Inferior parietal cortex (tissue), 1 donor: ENCODE data around the gene CPEB2.

ENCODE experiments used
- DNase-seq: peaks from one replicate; pipeline ENCODE4 v3.0.0-alpha.2; 2016; ENCODE audit errors: extremely low spot score

The CPEB2 gene

DNA sequence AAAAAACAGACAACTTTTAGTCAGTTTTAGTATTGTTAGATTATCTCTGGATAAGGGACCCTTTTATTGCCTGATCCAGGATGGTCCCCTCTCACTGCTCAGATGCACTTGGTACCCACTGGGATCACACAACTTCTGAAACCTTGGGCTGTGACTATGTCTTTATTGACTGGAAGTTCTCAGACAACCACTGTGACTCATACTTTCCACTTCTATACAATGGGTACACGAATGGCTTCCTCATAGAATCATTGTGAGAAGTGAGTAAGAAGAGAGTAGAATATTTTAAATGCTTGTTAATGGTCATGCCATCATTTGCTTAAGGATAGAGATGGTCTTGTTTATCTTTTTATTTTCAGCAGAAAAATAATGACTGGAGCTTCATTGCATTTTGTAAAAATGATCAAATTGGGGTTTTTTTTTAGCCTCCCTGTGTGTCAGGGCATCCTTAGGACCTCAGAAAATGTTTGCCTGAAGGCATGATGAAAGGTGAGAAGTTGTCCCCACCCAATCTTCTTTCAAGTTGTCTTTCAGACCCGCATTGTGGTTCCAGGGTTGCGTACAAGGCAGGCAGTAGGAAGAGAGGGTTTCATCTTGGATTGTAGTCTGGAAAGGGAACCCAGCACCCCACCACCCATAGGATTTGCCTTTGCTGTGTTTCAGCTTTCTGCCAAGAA is 115.1 kb downstream of the CPEB2 start:
- no peak for DNase-seq

DNA sequence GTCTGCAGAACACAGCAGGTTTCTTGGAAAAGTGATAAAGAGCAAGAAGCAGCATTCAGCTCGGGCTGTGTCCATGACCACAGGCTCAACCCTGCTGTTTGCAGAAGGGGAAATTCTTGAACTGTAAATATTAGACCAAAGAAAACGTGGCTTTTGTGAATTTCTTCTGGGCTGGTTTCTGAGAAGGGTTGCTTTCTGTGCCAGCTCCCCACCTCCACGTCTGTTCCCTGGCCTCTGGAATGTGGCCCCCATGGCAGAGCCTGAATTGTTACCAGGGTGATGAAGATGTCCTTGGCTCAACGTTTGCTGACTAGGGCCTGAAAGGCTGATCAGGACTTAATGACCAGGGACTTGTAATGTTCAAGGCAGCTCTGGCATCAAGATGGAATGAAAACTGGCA is 116.0 kb downstream of the CPEB2 start:
- DNase-seq, result no peak
